Esophagus squamous epithelium (tissue), 5 donors: ENCODE results near the gene DHRS1. TPM values are rescaled to one million over a fixed set of nuclear protein-coding genes. Genes with fewer than 3 reads are reported as not detected.

Source experiments
- DNase-seq: peaks from one replicate; lab custom pipeline; 2025; lab: John Stamatoyannopoulos, UW
- H3K27ac ChIP-seq, 4 donors: fragments of 200-600 bp; sonication (generic); one replicate each; pipeline ENCODE4 v1.5.1; 2016 to 2019; ENCODE audit warnings: mild to moderate bottlenecking in 1 of 4
- H3K27me3 ChIP-seq, 4 donors: fragments of 200-600 bp; sonication (generic); 1 replicate in 3 of 4; 2 replicates in 1 of 4; pipeline versions ENCODE4 v1.5.1 to v1.6.0; 2017 to 2021; ENCODE audit warnings: antibody characterized with exemption in 1 of 4
- H3K36me3 ChIP-seq, 3 donors: fragments of 200-600 bp; sonication (generic); one replicate each; pipeline ENCODE4 v1.5.1; 2016 to 2019
- H3K4me1 ChIP-seq, 3 donors: fragments of 200-600 bp; sonication (generic); one replicate each; pipeline ENCODE4 v1.5.1; 2017 to 2019
- H3K4me3 ChIP-seq, 4 donors: fragments of 200-600 bp; sonication (generic); 1 replicate in 3 of 4; 2 replicates in 1 of 4; pipeline ENCODE4 v1.5.1; 2016 to 2019; ENCODE audit warnings: mild to moderate bottlenecking in 2 of 4, moderate library complexity in 1 of 4
- H3K9me3 ChIP-seq, 3 donors: fragments of 200-600 bp; sonication (generic); one replicate each; pipeline ENCODE4 v1.5.1; 2016 to 2019
- POLR2A ChIP-seq, 4 donors: fragments of 450-650 bp; IDR thresholded peaks; one replicate each; pipeline ENCODE4 v1.6.1; 2017; ENCODE audit warnings: antibody characterized with exemption in 4 of 4, mild to moderate bottlenecking in 4 of 4, moderate library complexity in 3 of 4
- whole genome bisulfite sequencing, 2 donors: methylation state at CpG; one replicate each; pipeline ENCODE4 v1.1.5; 2018; 5-methylcytosine and 5-hydroxymethylcytosine counted together
- intact Hi-C: fragments of 100-400 bp; cut with DNase I; formaldehyde crosslinking; loops from one replicate; pipeline ENCODE4 v1.15.0; 2022
- total RNA-seq, 4 donors: library from RNA; depleted of rRNA; stranded (reverse); fragments of >200 nt; gene quantifications; one replicate each; pipeline ENCODE4 v1.1.0, GENCODE V29; 2016
- TF ChIP-seq, protein P1 (sequence below), 6 experiments: fragments of 450-650 bp in 4 of 6; fragments of 200-600 bp in 2 of 6; sonication (generic) in 2 of 6; IDR thresholded peaks; one replicate each; pipeline ENCODE4 v1.5.1; 2016 to 2019; ENCODE audit warnings: antibody characterized with exemption in 6 of 6, mild to moderate bottlenecking in 4 of 6, moderate library complexity in 4 of 6
- donor health status: DM: yes; HTN: yes; CAD: no.

DHRS1 gene
- total RNA-seq, 4 donors from 2014 or later, result 81.6 to 164 (median 101) TPM

DNA sequence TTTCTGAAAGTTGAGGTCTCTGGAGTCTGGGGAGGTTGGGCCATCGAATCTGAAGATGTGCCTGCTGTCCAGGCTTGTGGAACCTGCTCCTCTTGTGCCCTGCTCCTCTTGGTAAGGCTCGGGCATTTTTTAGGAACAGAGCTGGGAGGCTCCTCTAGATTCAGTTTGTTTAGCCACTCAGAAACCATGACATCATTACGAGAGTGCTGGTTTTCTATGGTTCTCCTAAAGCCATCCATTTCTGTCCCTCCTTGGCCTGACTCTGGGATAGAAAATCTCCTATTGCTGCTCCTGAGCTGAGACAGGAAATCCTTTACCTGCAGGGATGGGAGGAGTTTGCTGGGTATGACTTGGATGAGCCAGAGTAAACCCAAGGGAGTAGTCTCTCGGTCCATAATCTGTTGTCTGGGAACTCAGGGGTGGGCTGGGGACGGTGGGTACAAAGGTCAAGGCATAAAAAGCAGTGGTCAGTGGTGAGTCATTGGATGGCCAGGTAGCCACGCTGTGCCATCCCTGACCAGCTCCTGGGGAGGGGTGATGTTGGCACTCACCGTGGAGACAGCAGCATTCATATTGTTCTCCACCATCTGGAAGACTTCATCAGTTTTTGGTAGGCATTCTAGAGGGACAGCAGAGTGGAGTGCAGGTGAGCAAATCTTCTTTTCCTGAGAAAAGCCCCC lies 37.7 kb upstream of the DHRS1 start:
- H3K4me3 ChIP-seq, result no peak overlapping the region
- peaks cover 30 to 79% (median 41%) of the 10 kb centered on the region in 3 donors for H3K4me1 ChIP-seq
- no peaks in the 10 kb centered on the region for H3K9me3 ChIP-seq
- WGBS, 2 donors, result 58 to 76% methylated on average over 3 to 4 of the region's 7 CpGs
- peaks cover 0 to 39% (median 6%) of the 10 kb centered on the region in 4 donors for H3K27me3 ChIP-seq
- intact Hi-C loops, result no loop called here
- H3K27ac ChIP-seq, result no peak overlapping the region
- DNase-seq, result no peak
- H3K36me3 ChIP-seq, result peaks cover 0 to 30% (median 0%) of the 10 kb centered on the region in 3 donors
- TF ChIP-seq, protein P1, sequence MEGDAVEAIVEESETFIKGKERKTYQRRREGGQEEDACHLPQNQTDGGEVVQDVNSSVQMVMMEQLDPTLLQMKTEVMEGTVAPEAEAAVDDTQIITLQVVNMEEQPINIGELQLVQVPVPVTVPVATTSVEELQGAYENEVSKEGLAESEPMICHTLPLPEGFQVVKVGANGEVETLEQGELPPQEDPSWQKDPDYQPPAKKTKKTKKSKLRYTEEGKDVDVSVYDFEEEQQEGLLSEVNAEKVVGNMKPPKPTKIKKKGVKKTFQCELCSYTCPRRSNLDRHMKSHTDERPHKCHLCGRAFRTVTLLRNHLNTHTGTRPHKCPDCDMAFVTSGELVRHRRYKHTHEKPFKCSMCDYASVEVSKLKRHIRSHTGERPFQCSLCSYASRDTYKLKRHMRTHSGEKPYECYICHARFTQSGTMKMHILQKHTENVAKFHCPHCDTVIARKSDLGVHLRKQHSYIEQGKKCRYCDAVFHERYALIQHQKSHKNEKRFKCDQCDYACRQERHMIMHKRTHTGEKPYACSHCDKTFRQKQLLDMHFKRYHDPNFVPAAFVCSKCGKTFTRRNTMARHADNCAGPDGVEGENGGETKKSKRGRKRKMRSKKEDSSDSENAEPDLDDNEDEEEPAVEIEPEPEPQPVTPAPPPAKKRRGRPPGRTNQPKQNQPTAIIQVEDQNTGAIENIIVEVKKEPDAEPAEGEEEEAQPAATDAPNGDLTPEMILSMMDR (IDR thresholded peaks at IDR 0.05), result no peak
- no peak for TF ChIP-seq POLR2A (IDR thresholded peaks at IDR 0.05)

DNA sequence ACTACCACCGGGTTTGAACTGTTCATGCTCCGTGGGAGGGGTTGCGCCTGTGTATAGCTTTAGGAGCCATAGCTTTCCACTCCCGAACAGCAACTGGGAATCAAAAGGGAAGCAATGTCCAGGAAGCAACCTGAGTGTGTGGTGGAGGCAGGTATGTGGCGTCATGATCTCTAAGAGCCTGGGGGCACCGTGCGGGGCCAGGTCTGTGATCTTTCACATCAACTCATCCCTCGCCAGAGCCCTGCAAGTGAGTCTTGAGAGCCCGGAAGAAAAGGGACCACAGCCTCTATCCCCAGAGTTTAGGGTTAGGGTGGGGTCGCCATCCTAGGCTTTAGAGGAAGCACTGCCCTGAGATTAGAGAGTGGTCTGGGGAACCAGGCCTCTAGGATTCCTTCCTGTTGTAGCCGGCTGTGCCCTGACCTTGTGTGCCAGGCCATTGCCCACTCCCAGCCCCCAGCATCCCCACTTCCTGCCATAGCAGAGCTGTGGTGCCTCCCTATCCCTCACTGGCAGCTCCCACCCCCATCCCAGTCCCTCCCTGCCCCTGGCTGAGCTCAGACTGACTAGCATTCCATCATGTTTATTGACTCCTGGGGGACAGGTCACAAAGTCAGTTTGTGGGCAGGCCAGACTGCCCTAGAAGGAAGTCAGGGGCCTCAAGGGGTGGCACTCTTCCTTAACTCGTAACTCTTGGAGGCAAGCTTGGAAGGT lies 36.0 kb upstream of the DHRS1 start:
- DNase-seq, result no peak
- H3K4me1 ChIP-seq, result peaks cover 30 to 87% (median 47%) of the 10 kb centered on the region in 3 donors
- peak overlapping the region in 3 of 4 donors; percentile 48 to 70 (median 52) for H3K4me3 ChIP-seq
- WGBS, 2 donors, result 33 to 79% methylated on average over 2 to 11 of the region's 12 CpGs
- peaks cover 0 to 30% (median 0%) of the 10 kb centered on the region in 3 donors for H3K36me3 ChIP-seq
- peaks cover 0 to 39% (median 6%) of the 10 kb centered on the region in 4 donors for H3K27me3 ChIP-seq
- H3K9me3 ChIP-seq, result no peaks in the 10 kb centered on the region
- intact Hi-C loops, result no loop called here
- TF ChIP-seq, protein P1 (IDR thresholded peaks at IDR 0.05), result no peak
- peak overlapping the region in 3 of 4 donors; percentile 80 to 88 (median 83) for H3K27ac ChIP-seq

DNA sequence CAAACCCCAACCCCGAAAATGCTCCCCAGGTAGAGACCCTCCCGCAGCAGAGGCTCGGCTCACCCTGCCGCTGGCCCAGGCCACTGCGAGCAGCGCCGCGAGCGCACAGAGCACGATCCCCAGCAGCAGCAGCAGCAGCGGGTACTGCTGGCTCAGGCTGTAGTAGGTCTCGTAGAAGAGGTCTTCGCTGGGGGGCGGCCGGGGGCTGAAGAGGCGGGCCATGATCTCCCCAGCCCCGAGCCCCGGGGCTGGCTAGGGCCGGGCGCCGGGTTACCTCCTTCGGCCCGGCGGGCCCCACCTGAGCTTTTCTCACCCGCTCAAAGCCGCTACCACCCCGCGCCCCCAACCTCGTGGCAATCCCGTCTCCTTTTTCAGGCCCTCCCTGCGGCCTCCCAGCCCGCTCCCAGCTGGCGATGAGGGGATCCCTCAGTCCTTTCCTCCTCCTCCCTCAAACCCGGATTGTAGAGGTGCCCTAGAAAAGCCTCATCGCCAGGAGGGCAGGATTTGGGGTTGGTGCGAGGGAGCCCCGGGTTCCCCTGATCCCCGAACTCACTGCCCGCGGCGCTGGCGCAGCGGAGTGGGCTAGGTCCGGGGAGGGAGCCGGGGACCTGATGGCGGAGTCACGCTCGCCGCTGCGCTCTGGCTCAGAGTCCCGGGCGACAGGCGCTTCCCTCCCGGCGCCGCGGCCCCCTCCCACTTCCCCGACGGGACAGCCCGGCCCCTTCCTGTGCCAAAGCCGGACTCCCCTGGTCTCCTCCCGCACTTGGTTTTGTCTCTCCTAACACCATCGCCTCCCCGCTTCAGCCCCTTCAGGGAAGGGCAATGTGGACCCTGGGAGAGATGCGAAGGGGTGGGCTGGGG lies 35.1 kb upstream of the DHRS1 start, which contains the start of gene ADCY4:
Gene ADCY4 (minus strand): TSS at position 641 of the 861 bp plus-strand sequence. CDS start 419 bp downstream, at position 222.
- TF ChIP-seq, protein P1 (IDR thresholded peaks at IDR 0.05), result no peak
- TF ChIP-seq POLR2A (IDR thresholded peaks at IDR 0.05), result peak in 1 of 4 donors; percentile 36
- Histone ChIP-seq H3K27me3 (peaks cover 0 to 39% (median 6%) of the 10 kb centered on the region in 4 donors), H3K27ac (peak within 1 kb of the TSS; percentile 36 to 88 (median 82)), H3K4me3 (peak within 1 kb of the TSS; percentile 17 to 70 (median 50)), H3K9me3 (no peaks in the 10 kb centered on the region), H3K4me1 (peaks cover 30 to 87% (median 47%) of the 10 kb centered on the region in 3 donors), H3K36me3 (peaks cover 0 to 30% (median 0%) of the 10 kb centered on the region in 3 donors)
- 2 to 13% methylated on average over 19 to 23 of the region's 65 CpGs for WGBS, 2 donors
- intact Hi-C loops, result loop anchor here (5.0 kb wide), 1 partner anchor 98 kb away; no protein-coding TSS in a partner anchor
- no peak for DNase-seq

DNA sequence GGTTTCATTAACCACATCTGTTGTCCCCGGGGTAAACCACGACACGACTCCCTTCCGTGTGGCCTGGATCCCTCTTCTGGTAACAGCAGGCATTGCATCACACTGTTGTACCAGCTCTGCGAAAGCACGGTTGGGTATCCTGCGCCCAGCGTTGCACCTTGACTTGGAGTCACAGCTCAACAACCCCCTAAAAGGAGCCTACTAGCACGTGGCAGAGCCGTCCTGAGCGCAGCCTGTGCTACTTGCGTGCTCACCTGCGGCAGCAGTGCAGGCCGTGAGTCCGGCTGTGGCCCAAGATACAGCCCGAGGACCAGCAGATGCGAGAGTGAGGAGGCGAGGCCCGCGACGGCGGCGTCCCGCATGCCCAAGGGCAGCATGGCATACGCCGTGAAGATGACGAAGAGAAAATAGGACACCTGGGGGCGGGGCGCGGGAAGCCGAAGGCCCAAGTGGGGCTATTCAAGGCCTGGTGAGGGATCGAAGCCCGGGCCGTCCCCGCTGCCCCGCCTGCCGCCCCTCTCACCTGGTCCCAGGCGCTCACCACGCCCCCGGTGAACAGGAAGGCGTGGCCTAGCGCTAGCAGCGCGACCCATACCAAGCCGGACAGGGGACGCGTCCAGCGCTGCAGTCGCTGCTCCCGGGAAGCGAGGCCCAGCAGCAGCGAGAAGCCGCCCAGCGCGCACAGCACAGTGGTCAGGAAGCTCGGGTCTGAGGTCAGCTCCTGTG lies 32.9 kb upstream of the DHRS1 start:
- peaks cover 0 to 18% (median 0%) of the 10 kb centered on the region in 3 donors for H3K36me3 ChIP-seq
- DNase-seq, result no peak
- peak overlapping the region; percentile 8 to 70 (median 34) for H3K4me3 ChIP-seq
- H3K27me3 ChIP-seq, result peaks cover 0 to 39% (median 6%) of the 10 kb centered on the region in 4 donors
- WGBS, 2 donors, result 6 to 22% methylated on average over 18 to 39 of the region's 56 CpGs
- intact Hi-C loops, result loop anchor here (5.0 kb wide), 1 partner anchor 100 kb away; no protein-coding TSS in a partner anchor
- peaks cover 22 to 88% (median 34%) of the 10 kb centered on the region in 3 donors for H3K4me1 ChIP-seq
- H3K27ac ChIP-seq, result peak overlapping the region in 2 of 4 donors; percentile 12 to 15
- no peaks in the 10 kb centered on the region for H3K9me3 ChIP-seq
- TF ChIP-seq, protein P1 (IDR thresholded peaks at IDR 0.05), result peak; percentile 61 to 85 (median 76)
- TF ChIP-seq POLR2A (IDR thresholded peaks at IDR 0.05), result no peak
